ENCODE results near the gene TMEM51.

The TMEM51 gene

GRCh38 chr1:15220024-15220392 lies 66.5 kb downstream of the TMEM51 start:
- no peak for TF ChIP-seq POLR2AphosphoS5 (IDR thresholded peaks at IDR 0.05; ENCODE audit: low read depth, low read length)
- no peak for TF ChIP-seq FOXP2 (optimal IDR thresholded peaks at IDR 0.05; ENCODE audit: borderline replicate concordance, extremely low read depth, extremely low read length, insufficient read depth)
- no peak for TF ChIP-seq REST (IDR thresholded peaks at IDR 0.05; ENCODE audit: insufficient read depth in 1 of 2, low read depth in 2 of 2, low read length in 2 of 2)
- TF ChIP-seq SIN3A (IDR thresholded peaks at IDR 0.05; ENCODE audit: borderline replicate concordance, insufficient read depth, low read length), result no peak
- no peak for TF ChIP-seq TAF1 (IDR thresholded peaks at IDR 0.05; ENCODE audit: borderline replicate concordance, insufficient read depth, low read length)

- TF ChIP-seq TAF1 (IDR thresholded peaks at IDR 0.05; ENCODE audit: borderline replicate concordance, insufficient read depth, low read length) (no peak), SIN3A (IDR thresholded peaks at IDR 0.05; ENCODE audit: borderline replicate concordance, insufficient read depth, low read length) (no peak), FOXP2 (optimal IDR thresholded peaks at IDR 0.05; ENCODE audit: borderline replicate concordance, extremely low read depth, extremely low read length, insufficient read depth) (no peak), REST (IDR thresholded peaks at IDR 0.05; ENCODE audit: insufficient read depth in 1 of 2, low read depth in 2 of 2, low read length in 2 of 2) (no peak), POLR2AphosphoS5 (IDR thresholded peaks at IDR 0.05; ENCODE audit: low read depth, low read length) (no peak)
Measured at GRCh38 chr1:15220825-15221431, 67.4 kb downstream of the TMEM51 start.

- TF ChIP-seq FOXP2 (optimal IDR thresholded peaks at IDR 0.05; ENCODE audit: borderline replicate concordance, extremely low read depth, extremely low read length, insufficient read depth), result no peak
- TF ChIP-seq SIN3A (IDR thresholded peaks at IDR 0.05; ENCODE audit: borderline replicate concordance, insufficient read depth, low read length), result no peak
- TF ChIP-seq TAF1 (IDR thresholded peaks at IDR 0.05; ENCODE audit: borderline replicate concordance, insufficient read depth, low read length), result no peak
- no peak for TF ChIP-seq REST (IDR thresholded peaks at IDR 0.05; ENCODE audit: insufficient read depth in 1 of 2, low read depth in 2 of 2, low read length in 2 of 2)
- TF ChIP-seq POLR2AphosphoS5 (IDR thresholded peaks at IDR 0.05; ENCODE audit: low read depth, low read length), result no peak
Measured at GRCh38 chr1:15222653-15223303, 69.2 kb downstream of the TMEM51 start.

- no peak for TF ChIP-seq REST (IDR thresholded peaks at IDR 0.05; ENCODE audit: insufficient read depth in 1 of 2, low read depth in 2 of 2, low read length in 2 of 2)
- TF ChIP-seq FOXP2 (optimal IDR thresholded peaks at IDR 0.05; ENCODE audit: borderline replicate concordance, extremely low read depth, extremely low read length, insufficient read depth), result no peak
- no peak for TF ChIP-seq POLR2AphosphoS5 (IDR thresholded peaks at IDR 0.05; ENCODE audit: low read depth, low read length)
Measured at GRCh38 chr1:15224259-15224869, 70.8 kb downstream of the TMEM51 start.
